Measurements from ENCODE around the gene DET1. TPM values are rescaled to one million over a fixed set of nuclear protein-coding genes. Genes with fewer than 3 reads are reported as not detected.
"Not testable (repeated sequence)": the region's sequence is repeated elsewhere in the genome, so short reads cannot be mapped to it uniquely, and the experiment has no call there.

The DET1 gene
- total and polyA plus RNA-seq, 2 donors (not counting 1 experiment from before 2014, with no cell fraction given), result 6.7 to 10.1 TPM

GRCh38 chr15:88563638-88564037 is 17.2 kb upstream of the DET1 start:
- DNase-seq (no peak), ATAC-seq (ENCODE audit: low read depth) (no peak)
- Mint-ChIP-seq H3K9me3 (ENCODE audit: insufficient read depth) (no peaks in the 10 kb centered on the region), H3K4me1 (no peaks in the 10 kb centered on the region), H3K4me3 (no peak overlapping the region), H3K27me3 (peaks cover 35% of the 10 kb centered on the region), H3K27ac (no peak overlapping the region)
- no peak overlapping the region for H3K27ac ChIP-seq (ENCODE audit: low read length in 2 of 2)
- H3K36me3 ChIP-seq (replicated peaks in 1 of 2; ENCODE audit: control extremely low read depth in 1 of 2, control insufficient read depth in 1 of 2, extremely low read depth in 1 of 2, insufficient read depth in 2 of 2, low read length in 1 of 2), result no peaks in the 10 kb centered on the region
- H3K4me1 ChIP-seq (ENCODE audit: control insufficient read depth in 2 of 2, insufficient read depth in 2 of 2, low read length in 2 of 2), result no peaks in the 10 kb centered on the region
- H3K9ac ChIP-seq (ENCODE audit: low read length), result no peak overlapping the region
- H3K9me3 ChIP-seq (ENCODE audit: control extremely low read depth in 1 of 3, control insufficient read depth in 2 of 3, insufficient read depth in 1 of 3, low read length in 2 of 3), result no peaks in the 10 kb centered on the region
- no peaks in the 10 kb centered on the region for H4K20me1 ChIP-seq (ENCODE audit: control insufficient read depth, insufficient read depth, low read length, poor library complexity, severe bottlenecking)
- H3K4me2 ChIP-seq (replicated peaks; ENCODE audit: low read depth, low read length, poor library complexity, severe bottlenecking), result no peak overlapping the region
- CTCF ChIA-PET, result no interaction called here
- no peak overlapping the region for H2AFZ ChIP-seq (ENCODE audit: insufficient read depth, low read depth, low read length, poor library complexity, severe bottlenecking)
- WGBS (ENCODE audit: insufficient coverage), result 84% methylated on average over 4 of the region's 5 CpGs
- no peak overlapping the region for H3K4me3 ChIP-seq (ENCODE audit: control extremely low read depth in 1 of 5, extremely low read depth in 1 of 5, insufficient read depth in 1 of 5, low read depth in 2 of 5, low read length in 4 of 5)
- H3K27me3 ChIP-seq (replicated peaks in 1 of 4; ENCODE audit: control extremely low read depth in 1 of 4, control insufficient read depth in 3 of 4, insufficient read depth in 4 of 4, low read length in 3 of 4), result no peaks in the 10 kb centered on the region
- H3K79me2 ChIP-seq (ENCODE audit: control insufficient read depth, insufficient read depth, low read length), result no peaks in the 10 kb centered on the region
- POLR2A ChIA-PET, result no interaction called here
- TF ChIP-seq EZH2 (IDR thresholded peaks at IDR 0.05; ENCODE audit: borderline replicate concordance, insufficient read depth, low read depth, low read length, poor library complexity, severe bottlenecking), result no peak
- TF ChIP-seq CTCF (IDR thresholded peaks at IDR 0.05), result no peak
- intact Hi-C loops (cut with micrococcal nuclease), result no loop called here

GRCh38 chr15:88559565-88559964 is 13.1 kb upstream of the DET1 start:
- H3K4me1 Mint-ChIP-seq; H3K4me3 ChIP-seq (ENCODE audit: control extremely low read depth in 1 of 5, extremely low read depth in 1 of 5, insufficient read depth in 1 of 5, low read depth in 2 of 5, low read length in 4 of 5); H3K9ac ChIP-seq (ENCODE audit: low read length); H3K4me2 ChIP-seq (replicated peaks; ENCODE audit: low read depth, low read length, poor library complexity, severe bottlenecking); ATAC-seq (ENCODE audit: low read depth); H3K9me3 ChIP-seq (ENCODE audit: control extremely low read depth in 1 of 3, control insufficient read depth in 2 of 3, insufficient read depth in 1 of 3, low read length in 2 of 3); H3K27ac Mint-ChIP-seq; POLR2A ChIA-PET; H4K20me1 ChIP-seq (ENCODE audit: control insufficient read depth, insufficient read depth, low read length, poor library complexity, severe bottlenecking); intact Hi-C loops (cut with micrococcal nuclease); H2AFZ ChIP-seq (ENCODE audit: insufficient read depth, low read depth, low read length, poor library complexity, severe bottlenecking); H3K79me2 ChIP-seq (ENCODE audit: control insufficient read depth, insufficient read depth, low read length); H3K36me3 ChIP-seq (replicated peaks in 1 of 2; ENCODE audit: control extremely low read depth in 1 of 2, control insufficient read depth in 1 of 2, extremely low read depth in 1 of 2, insufficient read depth in 2 of 2, low read length in 1 of 2); H3K27me3 ChIP-seq (replicated peaks in 1 of 4; ENCODE audit: control extremely low read depth in 1 of 4, control insufficient read depth in 3 of 4, insufficient read depth in 4 of 4, low read length in 3 of 4); DNase-seq; H3K4me1 ChIP-seq (ENCODE audit: control insufficient read depth in 2 of 2, insufficient read depth in 2 of 2, low read length in 2 of 2); H3K27ac ChIP-seq (ENCODE audit: low read length in 2 of 2); H3K4me3 Mint-ChIP-seq; H3K9me3 Mint-ChIP-seq (ENCODE audit: insufficient read depth): not testable (repeated sequence)
- 95% methylated on average over 7 of the region's 9 CpGs for WGBS (ENCODE audit: insufficient coverage)
- peaks cover 18% of the 10 kb centered on the region for H3K27me3 Mint-ChIP-seq
- CTCF ChIA-PET, result interaction anchor here (0.6 kb wide), 1 partner anchor 68 kb away, joined by 4 read pairs; no protein-coding TSS in a partner anchor

GRCh38 chr15:88558026-88558425 is 11.5 kb upstream of the DET1 start:
- peaks cover 17% of the 10 kb centered on the region for H3K27me3 Mint-ChIP-seq
- H3K4me1 ChIP-seq (ENCODE audit: control insufficient read depth in 2 of 2, insufficient read depth in 2 of 2, low read length in 2 of 2); intact Hi-C loops (cut with micrococcal nuclease); CTCF ChIA-PET; H3K9me3 Mint-ChIP-seq (ENCODE audit: insufficient read depth); H4K20me1 ChIP-seq (ENCODE audit: control insufficient read depth, insufficient read depth, low read length, poor library complexity, severe bottlenecking); DNase-seq; H3K4me3 Mint-ChIP-seq; H3K79me2 ChIP-seq (ENCODE audit: control insufficient read depth, insufficient read depth, low read length); H3K27ac Mint-ChIP-seq; H3K9ac ChIP-seq (ENCODE audit: low read length); H3K27me3 ChIP-seq (replicated peaks in 1 of 4; ENCODE audit: control extremely low read depth in 1 of 4, control insufficient read depth in 3 of 4, insufficient read depth in 4 of 4, low read length in 3 of 4); H3K4me2 ChIP-seq (replicated peaks; ENCODE audit: low read depth, low read length, poor library complexity, severe bottlenecking); H3K27ac ChIP-seq (ENCODE audit: low read length in 2 of 2); H3K9me3 ChIP-seq (ENCODE audit: control extremely low read depth in 1 of 3, control insufficient read depth in 2 of 3, insufficient read depth in 1 of 3, low read length in 2 of 3); POLR2A ChIA-PET; H3K36me3 ChIP-seq (replicated peaks in 1 of 2; ENCODE audit: control extremely low read depth in 1 of 2, control insufficient read depth in 1 of 2, extremely low read depth in 1 of 2, insufficient read depth in 2 of 2, low read length in 1 of 2); H2AFZ ChIP-seq (ENCODE audit: insufficient read depth, low read depth, low read length, poor library complexity, severe bottlenecking); H3K4me3 ChIP-seq (ENCODE audit: control extremely low read depth in 1 of 5, extremely low read depth in 1 of 5, insufficient read depth in 1 of 5, low read depth in 2 of 5, low read length in 4 of 5); H3K4me1 Mint-ChIP-seq; ATAC-seq (ENCODE audit: low read depth): not testable (repeated sequence)
- WGBS (ENCODE audit: insufficient coverage), result no CpG with 5 or more reads among the region's 1 CpG
